OCI-LY1 (cell line): ENCODE measurements around the gene ST3GAL3.

Source experiments
- H2AFZ ChIP-seq: fragments of 200-600 bp; sonication (generic), shearing (Covaris generic); 2 replicates; pipeline ENCODE4 v1.6.0; 2014; ENCODE audit warnings: antibody characterized with exemption, mild to moderate bottlenecking, low read length
- H3F3A ChIP-seq: fragments of 200-600 bp; sonication (generic), shearing (Covaris generic); 2 replicates; pipeline ENCODE4 v1.6.0; 2014; ENCODE audit warnings: mild to moderate bottlenecking, antibody characterized with exemption, low read length, moderate library complexity; ENCODE audit not compliant: insufficient read depth
- H3K27ac ChIP-seq: fragments of 200-600 bp; sonication (generic); 2 replicates; pipeline ENCODE4 v1.5.1; 2014; ENCODE audit warnings: low read length, mixed run types, mild to moderate bottlenecking, low read depth; ENCODE audit not compliant: poor library complexity, severe bottlenecking
- H3K27me3 ChIP-seq: fragments of 200-600 bp; sonication (generic); 2 replicates; pipeline ENCODE4 v1.6.0; 2014; ENCODE audit warnings: antibody characterized with exemption, mild to moderate bottlenecking, low read length, moderate library complexity; ENCODE audit not compliant: insufficient read depth
- H3K36me3 ChIP-seq: fragments of 200-600 bp; sonication (generic); 2 replicates; pipeline ENCODE4 v1.6.1; 2014; ENCODE audit warnings: mild to moderate bottlenecking, antibody characterized with exemption, low read length, moderate library complexity, mixed read lengths; ENCODE audit not compliant: insufficient read depth
- H3K4me1 ChIP-seq: fragments of 200-600 bp; sonication (generic); 2 replicates; pipeline ENCODE4 v1.5.1; 2014; ENCODE audit warnings: mild to moderate bottlenecking, low read length, moderate library complexity; ENCODE audit not compliant: insufficient read depth, severe bottlenecking
- H3K4me2 ChIP-seq: fragments of 200-600 bp; sonication (generic), shearing (Covaris generic); 2 replicates; pipeline ENCODE4 v1.6.1; 2014; ENCODE audit warnings: low read length
- H3K4me3 ChIP-seq: fragments of 200-600 bp; sonication (generic); 2 replicates; pipeline ENCODE4 v1.5.1; 2014; ENCODE audit warnings: low read length, low read depth, mild to moderate bottlenecking, mixed read lengths; ENCODE audit not compliant: poor library complexity, severe bottlenecking
- H3K79me2 ChIP-seq: fragments of 200-600 bp; shearing (Covaris generic); 2 replicates; pipeline ENCODE4 v1.6.1; 2016; ENCODE audit warnings: mixed run types, low read length, mixed read lengths; ENCODE audit not compliant: insufficient read depth
- H3K9ac ChIP-seq: fragments of 200-600 bp; sonication (generic), shearing (Covaris generic); 2 replicates; pipeline ENCODE4 v1.6.1; 2014; ENCODE audit warnings: mild to moderate bottlenecking, low read length, mixed read lengths
- H3K9me2 ChIP-seq: fragments of 200-600 bp; sonication (generic), shearing (Covaris generic); 2 replicates; pipeline ENCODE4 v1.6.1; 2014; ENCODE audit warnings: low read depth, mild to moderate bottlenecking, low read length, mixed read lengths
- H3K9me3 ChIP-seq: fragments of 200-600 bp; shearing (Covaris generic); 2 replicates; pipeline ENCODE4 v1.6.1; 2014; ENCODE audit warnings: low read length, mixed read lengths
- H4K20me1 ChIP-seq: fragments of 200-600 bp; sonication (generic), shearing (Covaris generic); 2 replicates; pipeline ENCODE4 v1.6.0; 2016; ENCODE audit warnings: mild to moderate bottlenecking, low read length; ENCODE audit not compliant: insufficient read depth
- EZH2 ChIP-seq: fragments of 200-600 bp; sonication (generic), shearing (Covaris generic); IDR thresholded peaks from 2 replicates; pipeline ENCODE4 v1.8.0; 2017; ENCODE audit warnings: borderline replicate concordance, mixed run types, mild to moderate bottlenecking, antibody characterized with exemption, low read length, moderate library complexity, mixed read lengths
- TF ChIP-seq, protein P1 (sequence below): fragments of 200-600 bp; sonication (generic), shearing (Covaris generic); IDR thresholded peaks from 2 replicates; pipeline ENCODE4 v1.5.1; 2017; ENCODE audit warnings: mild to moderate bottlenecking, antibody characterized with exemption, low read length, moderate library complexity, mixed read lengths

ST3GAL3 gene

DNA sequence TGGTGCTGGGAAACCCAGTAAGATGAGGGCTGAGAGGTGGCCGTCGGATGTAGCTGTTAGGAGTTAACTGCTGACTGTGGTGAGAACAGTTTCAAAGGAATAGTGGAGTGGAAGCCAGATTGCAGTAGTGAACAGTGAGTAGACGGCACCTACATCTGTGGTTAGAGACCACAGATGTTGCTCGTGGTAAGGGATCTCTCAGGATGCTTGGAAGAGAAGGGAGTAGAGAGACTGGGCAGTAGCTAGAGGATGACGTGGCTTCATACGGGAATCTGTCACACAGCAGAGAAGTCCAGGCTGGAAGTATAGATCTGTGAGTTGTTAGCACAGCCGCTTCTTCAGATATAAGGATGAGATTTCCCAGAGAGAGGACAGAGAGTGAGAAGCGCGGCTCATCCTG lies 218.5 kb downstream of the ST3GAL3 start:
- H3K4me1 ChIP-seq: no peaks in the 10 kb centered on the region
- no peaks in the 10 kb centered on the region for H3K9me2 ChIP-seq
- no peaks in the 10 kb centered on the region for H4K20me1 ChIP-seq
- TF ChIP-seq, protein P1, sequence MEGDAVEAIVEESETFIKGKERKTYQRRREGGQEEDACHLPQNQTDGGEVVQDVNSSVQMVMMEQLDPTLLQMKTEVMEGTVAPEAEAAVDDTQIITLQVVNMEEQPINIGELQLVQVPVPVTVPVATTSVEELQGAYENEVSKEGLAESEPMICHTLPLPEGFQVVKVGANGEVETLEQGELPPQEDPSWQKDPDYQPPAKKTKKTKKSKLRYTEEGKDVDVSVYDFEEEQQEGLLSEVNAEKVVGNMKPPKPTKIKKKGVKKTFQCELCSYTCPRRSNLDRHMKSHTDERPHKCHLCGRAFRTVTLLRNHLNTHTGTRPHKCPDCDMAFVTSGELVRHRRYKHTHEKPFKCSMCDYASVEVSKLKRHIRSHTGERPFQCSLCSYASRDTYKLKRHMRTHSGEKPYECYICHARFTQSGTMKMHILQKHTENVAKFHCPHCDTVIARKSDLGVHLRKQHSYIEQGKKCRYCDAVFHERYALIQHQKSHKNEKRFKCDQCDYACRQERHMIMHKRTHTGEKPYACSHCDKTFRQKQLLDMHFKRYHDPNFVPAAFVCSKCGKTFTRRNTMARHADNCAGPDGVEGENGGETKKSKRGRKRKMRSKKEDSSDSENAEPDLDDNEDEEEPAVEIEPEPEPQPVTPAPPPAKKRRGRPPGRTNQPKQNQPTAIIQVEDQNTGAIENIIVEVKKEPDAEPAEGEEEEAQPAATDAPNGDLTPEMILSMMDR: no peak
- TF ChIP-seq EZH2: no peak
- H3K79me2 ChIP-seq: no peaks in the 10 kb centered on the region
- H3K27ac ChIP-seq: no peak overlapping the region
- H3K4me3 ChIP-seq: no peak overlapping the region
- H3K9me3 ChIP-seq: no peaks in the 10 kb centered on the region
- H3K4me2 ChIP-seq: no peak overlapping the region
- H3K36me3 ChIP-seq: peaks cover 7% of the 10 kb centered on the region; the same call in 1 of the 2 replicates
- no peak overlapping the region for H2AFZ ChIP-seq
- H3K9ac ChIP-seq: no peak overlapping the region
- no peaks in the 10 kb centered on the region for H3K27me3 ChIP-seq
- no peaks in the 10 kb centered on the region for H3F3A ChIP-seq

GRCh38 chr1:43930168-43930948 lies 223.0 kb downstream of the ST3GAL3 start:
- H3K9me2 ChIP-seq: no peaks in the 10 kb centered on the region
- H4K20me1 ChIP-seq: no peaks in the 10 kb centered on the region
- H3K9ac ChIP-seq: no peak overlapping the region
- H3K27me3 ChIP-seq: no peaks in the 10 kb centered on the region
- no peak overlapping the region for H3K4me3 ChIP-seq
- H3K79me2 ChIP-seq: no peaks in the 10 kb centered on the region
- H3K36me3 ChIP-seq: peaks cover 7% of the 10 kb centered on the region; the same call in 1 of the 2 replicates
- no peak overlapping the region for H2AFZ ChIP-seq
- H3K9me3 ChIP-seq: no peaks in the 10 kb centered on the region
- H3K27ac ChIP-seq: peak overlapping the region; percentile 2
- no peaks in the 10 kb centered on the region for H3F3A ChIP-seq
- TF ChIP-seq EZH2: no peak
- TF ChIP-seq, protein P1: peak; percentile 62
- no peak overlapping the region for H3K4me2 ChIP-seq
- H3K4me1 ChIP-seq: peaks cover 31% of the 10 kb centered on the region

- Histone ChIP-seq H3F3A (no peaks in the 10 kb centered on the region), H3K36me3 (0 out of 2 replicates have a peak, but pooled peaks cover 3% of the 10 kb centered on the region), H2AFZ (no peak overlapping the region), H3K4me1 (peaks cover 31% of the 10 kb centered on the region), H3K9me2 (no peaks in the 10 kb centered on the region), H3K4me2 (no peak overlapping the region), H3K9me3 (no peaks in the 10 kb centered on the region), H4K20me1 (no peaks in the 10 kb centered on the region), H3K9ac (no peak overlapping the region), H3K27me3 (no peaks in the 10 kb centered on the region), H3K27ac (peak overlapping the region; percentile 2), H3K79me2 (no peaks in the 10 kb centered on the region), H3K4me3 (no peak overlapping the region)
- TF ChIP-seq, protein P1: no peak
These were observed 223.6 kb downstream of the ST3GAL3 start for GRCh38 chr1:43930949-43931275.
